ENCODE measurements around the gene THAP6.
A peak's percentile ranks its signal among the peaks of the same experiment; 100 is the strongest.
"Not testable (repeated sequence)": the region's sequence is repeated elsewhere in the genome, so short reads cannot be mapped to it uniquely, and the experiment has no call there.

THAP6 gene

DNA sequence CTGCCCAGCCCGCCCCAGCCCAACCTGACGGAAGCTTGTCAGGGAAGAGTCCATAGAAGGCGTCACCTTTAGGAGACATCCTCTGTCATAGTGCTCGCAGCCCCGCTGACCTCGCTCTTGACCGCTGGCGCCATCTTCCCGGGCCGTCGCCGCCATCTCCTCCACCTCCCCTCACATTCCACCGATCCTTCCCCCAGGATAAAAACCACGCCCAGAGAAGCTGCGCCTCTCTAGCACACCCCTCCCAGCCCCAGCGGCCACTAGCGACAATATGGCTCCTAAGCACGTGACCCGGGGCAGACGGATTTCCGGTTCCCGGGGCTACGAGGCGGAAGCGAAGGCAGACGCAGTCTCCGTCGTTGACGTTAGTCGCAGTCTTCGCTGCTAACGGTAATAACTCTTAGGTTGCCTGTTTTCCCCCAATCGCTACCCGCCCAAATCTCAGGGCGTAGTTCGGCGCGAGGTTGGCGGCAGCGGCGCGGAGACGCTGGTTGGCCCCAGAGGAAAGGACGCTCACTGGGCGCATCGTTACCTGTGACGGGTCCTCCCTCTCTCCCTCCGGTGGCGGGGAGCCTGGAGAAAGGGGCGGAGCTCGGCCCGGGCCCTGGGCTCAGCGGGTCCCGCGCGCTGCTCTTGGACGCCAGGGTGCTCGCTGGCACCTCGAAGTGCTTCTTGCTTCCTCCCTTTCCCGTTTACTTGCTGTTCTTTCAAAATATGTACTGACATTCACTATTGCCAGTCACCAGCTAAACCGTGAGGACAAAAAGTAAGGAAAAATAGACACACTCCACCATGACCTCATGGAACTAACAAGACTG, at the start of gene THAP6, which contains the start of gene RCHY1:
Gene THAP6 (plus strand): TSS at position 343 of the 818 bp plus-strand sequence. CDS start 980 bp downstream, outside the sequence.
Gene RCHY1 (minus strand): TSS at position 273 of the 818 bp plus-strand sequence. CDS start 117 bp downstream, at position 156.
- DNase-seq, result peak; percentile 95 to 97

DNA sequence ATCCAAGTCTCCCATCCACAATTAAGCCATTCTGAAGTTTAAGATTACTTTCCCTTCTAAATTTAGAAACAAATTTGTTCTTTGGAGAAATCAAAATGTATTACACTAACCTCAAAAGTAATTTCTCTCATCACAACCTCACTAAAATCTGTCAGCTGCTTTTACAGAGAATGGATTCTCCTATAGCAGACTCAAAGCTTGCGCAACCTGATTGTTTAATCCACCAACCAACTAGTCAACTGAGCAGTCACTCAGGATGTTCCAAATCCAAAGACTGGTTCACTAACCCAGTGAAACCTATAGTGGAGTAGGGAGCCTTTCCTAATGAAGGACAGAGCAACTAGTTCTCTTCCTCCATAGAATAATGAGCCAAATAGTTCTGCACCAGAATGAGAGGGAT, 44.4 kb upstream of the THAP6 start:
- DNase-seq, result no peak

DNA sequence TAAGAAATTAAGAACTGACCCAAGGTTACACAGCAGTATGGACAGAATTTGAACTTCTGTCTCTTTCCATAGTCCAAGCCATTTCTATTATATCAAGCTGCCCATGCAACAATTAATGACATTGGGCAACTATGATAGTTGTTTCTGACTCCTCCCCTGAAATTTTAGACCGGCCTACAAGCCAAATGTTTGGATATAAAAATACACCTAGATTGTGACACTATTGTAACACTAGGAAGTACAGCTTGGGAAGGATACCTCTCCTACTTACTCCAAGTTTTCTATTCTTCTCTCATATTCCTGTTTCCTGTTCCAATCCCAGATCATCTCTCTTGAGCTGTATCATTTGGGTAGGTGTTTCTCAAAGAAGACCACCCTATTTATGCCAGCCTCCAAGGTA, 43.5 kb upstream of the THAP6 start:
- DNase-seq, result no peak

DNA sequence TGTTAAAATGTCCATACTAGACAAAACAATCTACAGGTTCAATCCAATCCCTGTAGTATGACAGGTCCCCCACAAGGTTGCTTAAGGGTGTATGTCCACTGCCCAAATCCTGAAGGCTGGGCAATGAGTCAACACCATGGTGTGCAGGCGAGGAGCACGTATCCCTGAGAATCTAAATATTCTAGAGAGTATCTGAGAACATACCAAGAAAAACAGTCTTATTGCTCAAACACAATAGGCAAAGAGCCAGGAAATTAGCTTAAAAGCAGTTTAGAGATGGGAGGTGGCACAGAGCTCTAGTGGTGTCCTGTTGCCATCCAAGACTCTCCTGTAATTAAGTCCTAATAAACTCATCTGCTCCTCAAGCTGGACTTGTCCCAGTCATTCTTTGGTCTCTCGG, 37.1 kb upstream of the THAP6 start:
- no peak for DNase-seq

DNA sequence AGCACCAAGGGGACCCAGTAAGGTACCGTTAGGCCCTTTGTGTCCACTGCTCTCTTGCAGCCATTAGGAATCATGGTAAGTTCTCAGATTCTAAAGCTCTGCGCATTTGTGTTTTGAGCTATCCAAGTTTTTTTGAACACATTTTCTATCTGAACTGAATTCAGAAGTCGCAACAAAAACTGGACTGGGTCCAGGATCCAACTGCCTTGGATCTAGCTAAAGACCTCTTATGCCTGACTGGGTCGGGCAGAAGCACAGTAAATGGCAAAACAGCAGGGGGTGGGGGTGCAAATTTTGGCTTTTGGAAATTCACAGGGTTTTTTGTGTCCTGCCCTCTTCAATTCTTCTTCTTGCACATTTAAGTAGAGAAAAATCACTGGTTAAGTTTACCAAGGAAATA, 30.1 kb upstream of the THAP6 start:
- no peak for DNase-seq

- no peak for DNase-seq
Observed at GRCh38 chr4:75490155-75490554, 24.1 kb upstream of the THAP6 start.

DNA sequence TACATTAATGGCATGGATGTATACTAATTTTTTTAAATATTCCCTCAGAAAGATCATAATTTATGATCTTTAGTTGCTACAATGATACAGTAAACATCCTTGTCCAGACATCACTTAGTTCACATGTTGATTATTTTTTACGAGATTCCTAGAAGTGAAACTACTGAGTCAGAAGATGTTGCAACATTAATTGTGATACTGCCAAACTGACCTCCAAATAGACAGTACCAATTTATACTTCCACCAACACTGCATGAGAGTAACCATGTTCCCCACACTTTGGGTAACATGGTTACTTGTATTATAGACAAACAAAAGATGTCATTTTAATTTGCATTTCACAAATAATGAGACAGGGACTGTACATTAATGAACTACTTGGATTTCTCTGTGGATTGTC, 19.7 kb upstream of the THAP6 start:
- DNase-seq, result no peak

GRCh38 chr4:75495476-75495875, 18.8 kb upstream of the THAP6 start:
- DNase-seq, result no peak

GRCh38 chr4:75496406-75496805, 17.9 kb upstream of the THAP6 start:
- no peak for DNase-seq

GRCh38 chr4:75497133-75497532, 17.1 kb upstream of the THAP6 start:
- no peak for DNase-seq

DNA sequence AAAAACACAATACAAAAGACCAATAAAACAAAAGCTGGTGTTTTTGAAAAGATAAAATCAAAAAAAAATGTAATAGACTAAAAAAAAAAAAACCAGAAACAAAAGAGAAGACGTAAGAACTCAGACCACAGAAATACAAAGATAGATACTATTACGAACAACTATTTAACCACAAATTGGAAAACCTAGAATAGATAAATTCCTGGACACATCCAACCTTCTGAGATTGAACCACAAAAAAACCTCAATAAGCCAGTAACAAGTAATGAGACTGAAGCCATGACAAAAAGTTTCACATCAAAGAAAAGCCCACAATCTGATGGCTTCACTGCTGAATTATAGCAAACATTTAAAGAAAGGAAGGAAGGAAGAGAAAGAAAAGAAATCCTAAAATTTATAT, 16.2 kb upstream of the THAP6 start:
- no peak for DNase-seq

- no peak for DNase-seq
Observed at GRCh38 chr4:75499900-75500299, 14.4 kb upstream of the THAP6 start.

GRCh38 chr4:75502671-75503070, 11.6 kb upstream of the THAP6 start:
- DNase-seq, result no peak

- no peak for DNase-seq
Observed at GRCh38 chr4:75505630-75506029, 8.6 kb upstream of the THAP6 start.

GRCh38 chr4:75509592-75509991, 4.7 kb upstream of the THAP6 start:
- not testable (repeated sequence) for DNase-seq

DNA sequence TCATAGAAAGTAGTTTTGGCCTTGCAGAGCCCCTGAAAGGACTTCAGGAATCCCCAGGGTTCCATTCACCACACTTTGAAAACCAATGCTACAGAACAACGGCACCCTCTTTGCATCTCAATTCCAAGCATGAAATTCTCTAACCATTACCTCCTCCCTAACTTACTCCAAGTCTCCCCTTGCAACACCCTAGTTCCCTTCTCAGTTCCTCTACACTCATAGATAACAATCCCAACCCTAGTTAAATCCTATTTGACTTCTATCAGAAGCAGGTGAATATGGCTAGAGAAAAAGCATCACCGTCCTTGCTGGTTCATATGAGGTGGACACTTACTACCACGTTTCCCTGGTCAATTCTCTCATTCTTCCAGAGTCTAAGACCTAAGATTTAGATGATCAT, 2.4 kb upstream of the THAP6 start:
- no peak for DNase-seq

DNA sequence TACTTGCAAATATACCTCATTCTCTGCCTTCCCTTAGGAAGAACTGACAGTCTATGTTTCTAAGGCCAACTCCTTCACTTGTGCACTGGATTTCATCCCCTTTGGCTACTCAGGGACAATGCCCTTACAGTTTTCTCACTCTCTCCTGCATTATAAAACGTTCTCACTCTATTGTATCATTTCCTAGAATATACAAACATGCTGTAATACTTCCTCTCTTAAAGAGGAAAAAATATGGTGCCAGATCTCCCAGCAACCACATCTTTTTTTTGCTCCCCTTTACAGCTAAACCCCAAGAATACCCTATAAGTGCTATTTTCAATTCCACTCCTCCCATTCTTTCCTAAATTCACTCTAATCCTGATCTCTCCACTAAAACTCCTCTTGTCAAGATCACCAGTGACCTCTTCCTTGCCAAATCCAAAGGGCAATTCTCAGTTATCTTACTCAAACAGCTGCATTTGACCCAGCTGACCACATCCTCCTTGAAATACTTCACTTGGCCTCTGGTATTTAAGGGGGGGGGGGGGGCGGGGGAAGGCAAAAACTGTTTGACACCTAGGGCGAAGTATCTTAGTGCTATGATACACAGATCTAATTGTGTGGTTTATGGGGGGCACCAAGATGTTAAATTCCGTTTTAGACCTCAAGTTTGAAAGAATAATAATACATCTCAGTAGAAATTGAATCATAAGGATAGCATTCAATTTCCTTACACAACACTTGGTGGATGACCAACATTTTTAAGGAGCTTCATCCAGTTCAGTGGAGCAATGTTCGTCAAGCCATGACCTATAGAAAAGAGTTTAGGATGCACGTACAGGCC, 1.7 kb upstream of the THAP6 start:
- no peak for DNase-seq

DNA sequence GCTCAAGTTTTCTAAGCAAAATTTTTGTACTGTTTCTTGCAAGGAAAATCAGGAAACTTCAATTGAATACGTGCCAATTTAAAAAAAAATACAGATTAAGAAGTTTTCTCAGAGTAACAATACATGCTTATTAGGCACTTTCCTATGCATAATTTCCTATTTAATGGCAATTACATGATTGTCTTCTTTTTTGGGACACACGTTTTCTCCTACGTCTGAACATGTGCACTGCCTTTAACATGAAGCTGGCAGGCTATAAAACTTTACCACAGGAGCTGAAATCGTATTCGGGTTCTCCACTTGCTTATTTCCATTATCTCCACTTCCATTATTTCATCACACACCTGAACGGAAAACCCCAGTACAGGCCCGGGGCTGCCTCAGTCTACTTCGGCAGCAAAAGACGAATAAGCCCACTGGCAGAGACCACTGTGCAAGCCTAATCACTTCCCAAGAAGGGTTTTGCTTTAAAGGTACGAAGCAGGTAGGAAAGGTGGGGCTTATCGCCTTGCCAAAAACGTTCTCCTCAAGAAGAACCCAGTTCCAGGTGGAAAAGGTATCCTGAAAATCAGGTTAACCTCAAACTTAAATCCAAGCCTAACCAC, 645 bp upstream of the THAP6 start:
- no peak for DNase-seq

GRCh38 chr4:75514949-75515612, 808 bp downstream of the THAP6 start:
- no peak for DNase-seq

- DNase-seq, result no peak
Observed at GRCh38 chr4:75516144-75516543, 1.9 kb downstream of the THAP6 start.

DNA sequence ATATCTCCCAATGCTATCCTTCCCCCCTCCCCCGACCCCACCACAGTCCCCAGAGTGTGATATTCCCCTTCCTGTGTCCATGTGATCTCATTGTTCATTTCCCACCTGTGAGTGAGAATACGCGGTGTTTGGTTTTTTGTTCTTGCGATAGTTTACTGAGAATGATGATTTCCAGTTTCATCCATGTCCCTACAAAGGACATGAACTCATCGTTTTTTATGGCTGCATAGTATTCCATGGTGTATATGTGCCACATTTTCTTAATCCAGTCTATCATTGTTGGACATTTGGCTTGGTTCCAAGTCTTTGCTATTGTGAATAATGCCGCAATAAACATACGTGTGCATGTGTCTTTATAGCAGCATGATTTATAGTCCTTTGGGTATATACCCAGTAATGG, 5.2 kb downstream of the THAP6 start:
- not testable (repeated sequence) for DNase-seq

DNA sequence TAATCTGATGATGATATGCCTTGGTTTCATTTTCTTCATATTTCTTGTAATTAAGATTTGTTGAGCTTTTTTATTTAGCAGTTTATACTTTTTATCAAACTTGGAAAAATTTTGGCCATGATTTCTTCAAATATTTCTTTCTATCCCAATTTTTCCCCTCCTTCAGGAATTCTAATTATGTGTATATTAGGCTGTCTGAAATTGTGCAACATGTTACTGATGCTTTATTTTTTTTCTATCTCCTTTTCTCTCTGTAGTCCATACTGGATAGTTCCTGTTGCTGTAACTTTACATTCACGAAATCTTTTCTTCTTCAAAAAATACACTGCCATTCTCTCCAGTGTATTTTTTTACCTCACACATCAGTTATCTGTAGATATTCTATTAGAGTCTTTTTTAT, 10.8 kb downstream of the THAP6 start:
- DNase-seq, result no peak

DNA sequence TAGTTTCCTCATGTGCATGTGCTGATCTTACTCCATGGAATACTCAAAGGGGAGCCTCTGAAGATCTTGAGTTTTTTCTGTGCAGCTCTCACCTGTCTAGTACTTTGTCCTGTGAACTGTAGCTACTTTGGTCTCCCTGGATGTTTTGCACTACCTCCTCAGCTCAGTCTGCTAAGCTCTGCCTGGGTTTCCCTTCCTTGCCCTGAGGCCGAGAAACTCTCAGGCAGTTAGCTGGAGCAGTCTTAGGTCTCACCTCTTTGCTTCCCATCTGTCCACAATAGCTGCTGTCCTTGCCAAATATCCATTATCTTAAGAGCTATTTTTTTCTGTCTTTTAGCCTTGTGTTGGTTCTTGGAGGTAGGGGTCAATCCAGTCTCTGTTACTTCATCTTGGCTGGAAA, 11.6 kb downstream of the THAP6 start:
- DNase-seq, result no peak
